SK-N-SH treated with all-trans-retinoic acid at 6 μM for 48 hours (cell line): ENCODE data around the gene DIPK1A.

Experiments
- ATAC-seq: fragments of 200-7000 bp; cut with Tn5 transposase; 3 replicates; pipeline ENCODE4 v1.9.1; 2020; ENCODE audit warnings: mild to moderate bottlenecking, moderate library complexity
- ARNTL ChIP-seq: fragments of 450-650 bp; formaldehyde crosslinking; IDR thresholded peaks from 2 replicates; pipeline ENCODE4 v1.5.0; 2020; ENCODE audit warnings: low read depth, mild to moderate bottlenecking, moderate library complexity, borderline replicate concordance
- BACH2 ChIP-seq: fragments of 250-450 bp; sonication (Bioruptor Pico); IDR thresholded peaks from 2 replicates; pipeline ENCODE4 v1.9.0; 2021; ENCODE audit warnings: mild to moderate bottlenecking, borderline replicate concordance
- CSDC2 ChIP-seq: fragments of 250-450 bp; sonication (Bioruptor Pico); IDR thresholded peaks from 2 replicates; pipeline ENCODE4 v1.5.0; 2020; ENCODE audit warnings: mild to moderate bottlenecking, moderate library complexity
- ESRRG ChIP-seq: fragments of 250-450 bp; sonication (Bioruptor Pico); IDR thresholded peaks from 2 replicates; pipeline ENCODE4 v1.6.1; 2021; ENCODE audit warnings: mild to moderate bottlenecking
- GLIS3 ChIP-seq: fragments of 250-450 bp; sonication (Bioruptor Pico); IDR thresholded peaks from 2 replicates; pipeline ENCODE4 v1.5.0; 2020; ENCODE audit warnings: mild to moderate bottlenecking, moderate library complexity
- ISL1 ChIP-seq: fragments of 250-450 bp; sonication (Bioruptor Pico); IDR thresholded peaks from 2 replicates; pipeline ENCODE4 v2.1.2; 2022; ENCODE audit warnings: mild to moderate bottlenecking, moderate library complexity
- OSR1 ChIP-seq: fragments of 250-450 bp; sonication (Bioruptor Pico); IDR thresholded peaks from 2 replicates; pipeline ENCODE4 v1.8.0; 2022; ENCODE audit warnings: moderate library complexity, mild to moderate bottlenecking, inconsistent platforms
- PPARA ChIP-seq: fragments of 250-450 bp; sonication (Bioruptor Pico); IDR thresholded peaks from 2 replicates; pipeline ENCODE4 v1.5.0; 2020; ENCODE audit warnings: mild to moderate bottlenecking, borderline replicate concordance
- RARB ChIP-seq: fragments of 250-450 bp; sonication (Bioruptor Pico); IDR thresholded peaks from 2 replicates; pipeline ENCODE4 v1.8.0; 2021; ENCODE audit warnings: mild to moderate bottlenecking, moderate library complexity
- SNAI2 ChIP-seq: fragments of 250-450 bp; sonication (Bioruptor Pico); IDR thresholded peaks from 2 replicates; pipeline ENCODE4 v1.5.0; 2020; ENCODE audit warnings: mild to moderate bottlenecking, moderate library complexity
- TCF4 ChIP-seq: fragments of 250-450 bp; sonication (Bioruptor Pico); IDR thresholded peaks from 2 replicates; pipeline ENCODE4 v1.8.0; 2021; ENCODE audit warnings: mild to moderate bottlenecking, moderate library complexity, borderline replicate concordance
- TOX ChIP-seq: fragments of 250-450 bp; sonication (Bioruptor Pico); IDR thresholded peaks from 2 replicates; pipeline ENCODE4 v1.8.0; 2021; ENCODE audit warnings: mild to moderate bottlenecking, moderate library complexity, borderline replicate concordance
- ZC3H10 ChIP-seq: fragments of 250-450 bp; sonication (Bioruptor Pico); IDR thresholded peaks from 2 replicates; pipeline ENCODE4 v1.5.1; 2021; ENCODE audit warnings: mild to moderate bottlenecking, moderate library complexity
- ZFP3 ChIP-seq: fragments of 250-450 bp; sonication (Bioruptor Pico); IDR thresholded peaks from 2 replicates; pipeline ENCODE4 v1.5.0; 2020; ENCODE audit warnings: mild to moderate bottlenecking, moderate library complexity
- ZFP30 ChIP-seq: fragments of 450-650 bp; formaldehyde crosslinking; IDR thresholded peaks from 2 replicates; pipeline ENCODE4 v1.5.0; 2022; ENCODE audit warnings: mild to moderate bottlenecking, moderate library complexity
- ZNF565 ChIP-seq: fragments of 450-650 bp; formaldehyde crosslinking; conservative IDR thresholded peaks from 2 replicates; pipeline ENCODE4 v1.5.0; 2020; ENCODE audit warnings: low read depth, mild to moderate bottlenecking, moderate library complexity
- ZNF70 ChIP-seq: fragments of 450-650 bp; formaldehyde crosslinking; IDR thresholded peaks from 2 replicates; pipeline ENCODE4 v1.5.0; 2020; ENCODE audit warnings: mild to moderate bottlenecking, moderate library complexity
- ZNF8 ChIP-seq: fragments of 450-650 bp; formaldehyde crosslinking; IDR thresholded peaks from 2 replicates; pipeline ENCODE4 v1.5.0; 2020; ENCODE audit warnings: mild to moderate bottlenecking, moderate library complexity
- TF ChIP-seq, protein P1 (sequence below): fragments of 250-450 bp; sonication (Bioruptor Pico); IDR thresholded peaks from 2 replicates; pipeline ENCODE4 v1.5.1; 2021; ENCODE audit warnings: mild to moderate bottlenecking, moderate library complexity
- TF ChIP-seq, protein P2 (sequence below): fragments of 250-450 bp; sonication (Bioruptor Pico); IDR thresholded peaks from 2 replicates; pipeline ENCODE4 v1.8.0; 2021; ENCODE audit warnings: low read depth, mild to moderate bottlenecking, moderate library complexity, borderline replicate concordance
- TF ChIP-seq, protein P3 (sequence below): fragments of 250-450 bp; sonication (Bioruptor Pico); IDR thresholded peaks from 2 replicates; pipeline ENCODE4 v1.8.0; 2020; ENCODE audit warnings: mild to moderate bottlenecking, moderate library complexity, borderline replicate concordance
- TF ChIP-seq, protein P4 (sequence below): fragments of 250-450 bp; sonication (Bioruptor Pico); IDR thresholded peaks from 2 replicates; pipeline ENCODE4 v1.5.1; 2020; ENCODE audit warnings: low read depth, mild to moderate bottlenecking, moderate library complexity

The DIPK1A gene

DNA sequence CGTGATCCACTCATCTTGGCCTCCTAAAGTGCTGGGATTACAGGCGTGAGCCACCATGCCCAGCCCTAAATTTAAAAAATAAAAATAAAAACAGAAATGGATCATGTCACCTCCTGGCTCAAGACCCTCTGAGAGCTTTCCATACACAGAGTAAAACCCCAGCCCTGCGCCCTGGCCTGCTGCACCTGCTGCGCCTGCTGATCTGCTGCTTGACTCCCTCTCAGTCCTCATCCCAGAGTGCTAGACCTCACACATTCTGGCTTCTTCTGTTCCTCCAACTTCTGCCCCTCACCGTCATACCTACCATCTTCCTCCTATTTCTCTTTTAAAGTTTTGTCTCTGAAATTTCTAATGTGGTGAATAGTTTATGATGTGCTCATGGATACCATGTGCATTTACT, 42.7 kb upstream of the DIPK1A start:
- ATAC-seq = no peak
- no peak for TF ChIP-seq ZC3H10 (CRISPR knock-in tag)
- TF ChIP-seq PPARA (CRISPR knock-in tag) = no peak
- TF ChIP-seq ZNF8 (CRISPR knock-in tag) = no peak
- TF ChIP-seq, protein P1, sequence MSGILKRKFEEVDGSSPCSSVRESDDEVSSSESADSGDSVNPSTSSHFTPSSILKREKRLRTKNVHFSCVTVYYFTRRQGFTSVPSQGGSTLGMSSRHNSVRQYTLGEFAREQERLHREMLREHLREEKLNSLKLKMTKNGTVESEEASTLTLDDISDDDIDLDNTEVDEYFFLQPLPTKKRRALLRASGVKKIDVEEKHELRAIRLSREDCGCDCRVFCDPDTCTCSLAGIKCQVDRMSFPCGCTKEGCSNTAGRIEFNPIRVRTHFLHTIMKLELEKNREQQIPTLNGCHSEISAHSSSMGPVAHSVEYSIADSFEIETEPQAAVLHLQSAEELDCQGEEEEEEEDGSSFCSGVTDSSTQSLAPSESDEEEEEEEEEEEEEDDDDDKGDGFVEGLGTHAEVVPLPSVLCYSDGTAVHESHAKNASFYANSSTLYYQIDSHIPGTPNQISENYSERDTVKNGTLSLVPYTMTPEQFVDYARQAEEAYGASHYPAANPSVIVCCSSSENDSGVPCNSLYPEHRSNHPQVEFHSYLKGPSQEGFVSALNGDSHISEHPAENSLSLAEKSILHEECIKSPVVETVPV (CRISPR knock-in tag) = no peak
- TF ChIP-seq ZFP30 = no peak
- TF ChIP-seq RARB = no peak
- no peak for TF ChIP-seq SNAI2 (CRISPR knock-in tag)
- TF ChIP-seq ZNF565 (CRISPR knock-in tag) = no peak
- TF ChIP-seq TCF4 (CRISPR knock-in tag) = no peak
- TF ChIP-seq, protein P2, sequence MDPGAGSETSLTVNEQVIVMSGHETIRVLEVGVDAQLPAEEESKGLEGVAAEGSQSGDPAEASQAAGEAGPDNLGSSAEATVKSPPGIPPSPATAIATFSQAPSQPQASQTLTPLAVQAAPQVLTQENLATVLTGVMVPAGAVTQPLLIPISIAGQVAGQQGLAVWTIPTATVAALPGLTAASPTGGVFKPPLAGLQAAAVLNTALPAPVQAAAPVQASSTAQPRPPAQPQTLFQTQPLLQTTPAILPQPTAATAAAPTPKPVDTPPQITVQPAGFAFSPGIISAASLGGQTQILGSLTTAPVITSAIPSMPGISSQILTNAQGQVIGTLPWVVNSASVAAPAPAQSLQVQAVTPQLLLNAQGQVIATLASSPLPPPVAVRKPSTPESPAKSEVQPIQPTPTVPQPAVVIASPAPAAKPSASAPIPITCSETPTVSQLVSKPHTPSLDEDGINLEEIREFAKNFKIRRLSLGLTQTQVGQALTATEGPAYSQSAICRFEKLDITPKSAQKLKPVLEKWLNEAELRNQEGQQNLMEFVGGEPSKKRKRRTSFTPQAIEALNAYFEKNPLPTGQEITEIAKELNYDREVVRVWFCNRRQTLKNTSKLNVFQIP (CRISPR knock-in tag) = no peak
- no peak for TF ChIP-seq ZNF70
- TF ChIP-seq ESRRG = no peak
- no peak for TF ChIP-seq ZFP3 (CRISPR knock-in tag)
- TF ChIP-seq BACH2 (CRISPR knock-in tag) = no peak
- TF ChIP-seq ARNTL (CRISPR knock-in tag) = no peak

DNA sequence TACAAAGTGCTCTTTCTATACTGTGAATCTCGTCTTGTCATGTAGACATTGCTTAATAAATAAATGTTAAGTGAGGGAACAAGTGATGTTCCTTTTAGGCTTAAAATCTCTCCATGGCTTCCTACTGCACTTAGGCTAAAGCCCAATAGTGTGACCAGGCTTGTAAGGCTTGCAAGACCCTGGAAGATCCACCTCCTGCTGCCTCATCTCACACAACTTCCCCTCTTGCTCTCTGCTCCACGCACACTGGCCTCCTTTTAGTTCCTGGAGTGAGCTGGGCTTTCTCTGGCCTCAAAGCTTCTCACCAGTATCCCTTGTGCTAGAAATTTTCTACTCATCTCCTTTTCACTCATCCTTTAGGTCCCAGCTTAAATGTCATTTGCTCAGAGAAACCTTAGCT, 41.5 kb upstream of the DIPK1A start:
- TF ChIP-seq ARNTL (CRISPR knock-in tag) (no peak), GLIS3 (CRISPR knock-in tag) (no peak), PPARA (CRISPR knock-in tag) (no peak), ESRRG (no peak), ZNF70 (no peak), TOX (no peak), TCF4 (CRISPR knock-in tag) (no peak), ZFP3 (CRISPR knock-in tag) (no peak), CSDC2 (CRISPR knock-in tag) (no peak), OSR1 (CRISPR knock-in tag) (no peak), SNAI2 (CRISPR knock-in tag) (no peak), ZC3H10 (CRISPR knock-in tag) (no peak), BACH2 (CRISPR knock-in tag) (no peak), ISL1 (no peak)
- TF ChIP-seq, protein P3, sequence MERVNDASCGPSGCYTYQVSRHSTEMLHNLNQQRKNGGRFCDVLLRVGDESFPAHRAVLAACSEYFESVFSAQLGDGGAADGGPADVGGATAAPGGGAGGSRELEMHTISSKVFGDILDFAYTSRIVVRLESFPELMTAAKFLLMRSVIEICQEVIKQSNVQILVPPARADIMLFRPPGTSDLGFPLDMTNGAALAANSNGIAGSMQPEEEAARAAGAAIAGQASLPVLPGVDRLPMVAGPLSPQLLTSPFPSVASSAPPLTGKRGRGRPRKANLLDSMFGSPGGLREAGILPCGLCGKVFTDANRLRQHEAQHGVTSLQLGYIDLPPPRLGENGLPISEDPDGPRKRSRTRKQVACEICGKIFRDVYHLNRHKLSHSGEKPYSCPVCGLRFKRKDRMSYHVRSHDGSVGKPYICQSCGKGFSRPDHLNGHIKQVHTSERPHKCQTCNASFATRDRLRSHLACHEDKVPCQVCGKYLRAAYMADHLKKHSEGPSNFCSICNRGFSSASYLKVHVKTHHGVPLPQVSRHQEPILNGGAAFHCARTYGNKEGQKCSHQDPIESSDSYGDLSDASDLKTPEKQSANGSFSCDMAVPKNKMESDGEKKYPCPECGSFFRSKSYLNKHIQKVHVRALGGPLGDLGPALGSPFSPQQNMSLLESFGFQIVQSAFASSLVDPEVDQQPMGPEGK (CRISPR knock-in tag) = no peak
- TF ChIP-seq, protein P4, sequence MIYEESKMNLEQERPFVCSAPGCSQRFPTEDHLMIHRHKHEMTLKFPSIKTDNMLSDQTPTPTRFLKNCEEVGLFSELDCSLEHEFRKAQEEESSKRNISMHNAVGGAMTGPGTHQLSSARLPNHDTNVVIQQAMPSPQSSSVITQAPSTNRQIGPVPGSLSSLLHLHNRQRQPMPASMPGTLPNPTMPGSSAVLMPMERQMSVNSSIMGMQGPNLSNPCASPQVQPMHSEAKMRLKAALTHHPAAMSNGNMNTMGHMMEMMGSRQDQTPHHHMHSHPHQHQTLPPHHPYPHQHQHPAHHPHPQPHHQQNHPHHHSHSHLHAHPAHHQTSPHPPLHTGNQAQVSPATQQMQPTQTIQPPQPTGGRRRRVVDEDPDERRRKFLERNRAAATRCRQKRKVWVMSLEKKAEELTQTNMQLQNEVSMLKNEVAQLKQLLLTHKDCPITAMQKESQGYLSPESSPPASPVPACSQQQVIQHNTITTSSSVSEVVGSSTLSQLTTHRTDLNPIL = no peak
- no peak for ATAC-seq

DNA sequence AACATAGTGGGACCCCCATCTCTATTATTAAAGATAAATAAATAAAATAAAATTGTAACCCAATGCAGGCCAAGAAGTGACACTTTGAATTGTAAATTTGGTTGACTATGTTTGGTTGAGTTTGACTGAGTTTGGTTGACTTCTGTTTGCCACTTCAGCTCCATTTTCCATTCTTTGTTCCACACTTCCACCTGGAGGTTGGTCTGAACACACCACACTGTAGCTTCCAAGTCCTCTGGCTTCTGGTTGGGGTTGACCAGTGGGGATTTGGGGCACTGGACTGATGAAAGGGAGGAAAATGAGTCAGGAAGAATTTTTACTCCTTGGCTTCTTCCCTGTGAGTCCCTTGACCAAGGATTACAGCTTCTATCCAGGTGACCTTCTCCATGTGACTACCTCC, 40.6 kb upstream of the DIPK1A start:
- no peak for ATAC-seq
- no peak for TF ChIP-seq ZC3H10 (CRISPR knock-in tag)
- TF ChIP-seq, protein P2 (CRISPR knock-in tag) = no peak
- TF ChIP-seq ZFP3 (CRISPR knock-in tag) = no peak
- no peak for TF ChIP-seq ZFP30
- TF ChIP-seq, protein P4 = no peak
- TF ChIP-seq, protein P1 (CRISPR knock-in tag) = no peak
- no peak for TF ChIP-seq ZNF8 (CRISPR knock-in tag)
- TF ChIP-seq GLIS3 (CRISPR knock-in tag) = no peak
- TF ChIP-seq OSR1 (CRISPR knock-in tag) = no peak
- no peak for TF ChIP-seq RARB
- TF ChIP-seq PPARA (CRISPR knock-in tag) = no peak
- no peak for TF ChIP-seq CSDC2 (CRISPR knock-in tag)
- TF ChIP-seq TCF4 (CRISPR knock-in tag) = no peak
- no peak for TF ChIP-seq ARNTL (CRISPR knock-in tag)
- TF ChIP-seq, protein P3 (CRISPR knock-in tag) = no peak
- TF ChIP-seq ZNF565 (CRISPR knock-in tag) = no peak
- no peak for TF ChIP-seq TOX
- no peak for TF ChIP-seq ZNF70
- TF ChIP-seq BACH2 (CRISPR knock-in tag) = no peak
- no peak for TF ChIP-seq ESRRG
- TF ChIP-seq, all 23 proteins: peak for 0
